IMR-90 (cell line): ENCODE data around the gene HEPHL1. TPM values are rescaled to one million over a fixed set of nuclear protein-coding genes. Genes with fewer than 3 reads are reported as not detected.

ENCODE experiments used
- ATAC-seq: fragments of 200-7000 bp; cut with Tn5 transposase; 2 replicates; pipeline ENCODE4 v1.9.1; 2020; ENCODE audit warnings: low read depth, mild to moderate bottlenecking, moderate library complexity
- BruUV-seq: library from RNA; stranded (reverse); fragments of 400-500 nt; replicated peaks from 2 replicates; lab custom pipeline; 2021; lab: Mats Ljungman, UMichigan
- CTCF ChIA-PET: fragments of 300-600 bp; formaldehyde crosslinking; extraction: SDS; loops from one replicate; lab custom pipeline; 2021; ENCODE audit warnings: antibody characterized with exemption; lab: Yijun Ruan, JAX
- POLR2A ChIA-PET: fragments of 300-600 bp; sonication (Branson Sonifier 250); formaldehyde crosslinking; loops from one replicate; lab custom pipeline; 2022; ENCODE audit warnings: antibody characterized with exemption; ENCODE audit not compliant: unreplicated experiment; lab: Charles Lee
- DNase-seq: peaks from one replicate; pipeline ENCODE4 v3.0.0; 2013
- H2AFZ ChIP-seq: replicated peaks from 2 replicates; pipeline ENCODE3; 2013; ENCODE audit warnings: low read length, mild to moderate bottlenecking; ENCODE audit not compliant: poor library complexity
- H2AK5ac ChIP-seq: 2 replicates; pipeline ENCODE4 v1.6.1; 2013; ENCODE audit warnings: low read depth, low read length, inconsistent platforms
- H2AK9ac ChIP-seq: replicated peaks from 2 replicates; pipeline ENCODE3; 2013; ENCODE audit warnings: mild to moderate bottlenecking, low read depth, low read length, moderate library complexity; ENCODE audit not compliant: poor library complexity
- H2BK120ac ChIP-seq: 2 replicates; pipeline ENCODE4 v1.6.1; 2013; ENCODE audit warnings: low read depth, low read length, inconsistent platforms
- H2BK15ac ChIP-seq: 3 replicates; pipeline ENCODE4 v1.6.1; 2013; ENCODE audit warnings: low read depth, low read length, inconsistent platforms
- H2BK20ac ChIP-seq: 2 replicates; pipeline ENCODE4 v1.6.1; 2013; ENCODE audit warnings: low read depth, mild to moderate bottlenecking, inconsistent platforms, low read length, moderate library complexity
- H2BK5ac ChIP-seq: 2 replicates; pipeline ENCODE4 v1.6.1; 2013; ENCODE audit warnings: mild to moderate bottlenecking, low read depth, low read length, inconsistent platforms; ENCODE audit not compliant: poor library complexity, severe bottlenecking
- H3K14ac ChIP-seq: replicated peaks from 2 replicates; pipeline ENCODE4 v1.6.1; 2013; ENCODE audit warnings: low read depth, low read length, inconsistent platforms
- H3K18ac ChIP-seq: 2 replicates; pipeline ENCODE4 v1.6.1; 2013; ENCODE audit warnings: low read depth, low read length, control low read depth
- H3K23ac ChIP-seq: 2 replicates; pipeline ENCODE4 v1.6.1; 2013; ENCODE audit warnings: low read depth, low read length, inconsistent platforms
- H3K27ac ChIP-seq: 2 replicates; pipeline ENCODE4 v1.5.1; 2013; ENCODE audit warnings: mild to moderate bottlenecking, control low read depth, low read length; ENCODE audit not compliant: insufficient read depth
- H3K27me3 ChIP-seq: 2 replicates; pipeline ENCODE4 v1.6.1; 2013; ENCODE audit warnings: low read length; ENCODE audit not compliant: control insufficient read depth, insufficient read depth
- H3K36me3 ChIP-seq: 2 replicates; pipeline ENCODE4 v1.6.1; 2013; ENCODE audit warnings: low read length, mixed read lengths; ENCODE audit not compliant: control insufficient read depth, insufficient read depth
- H3K4ac ChIP-seq: 2 replicates; pipeline ENCODE4 v1.6.1; 2013; ENCODE audit warnings: low read depth, low read length, inconsistent platforms
- H3K4me1 ChIP-seq: 2 replicates; pipeline ENCODE4 v1.6.1; 2013; ENCODE audit warnings: low read length, mixed read lengths; ENCODE audit not compliant: control insufficient read depth, insufficient read depth
- H3K4me2 ChIP-seq: 2 replicates; pipeline ENCODE4 v1.6.1; 2013; ENCODE audit warnings: low read depth, mild to moderate bottlenecking, control low read depth, low read length, moderate library complexity
- H3K4me3 ChIP-seq: 2 replicates; pipeline ENCODE4 v1.5.1; 2013; ENCODE audit warnings: low read depth, mild to moderate bottlenecking, control low read depth, low read length, moderate library complexity; ENCODE audit not compliant: insufficient read depth
- H3K56ac ChIP-seq: 2 replicates; pipeline ENCODE4 v1.6.1; 2013; ENCODE audit warnings: low read length, inconsistent platforms; ENCODE audit not compliant: insufficient read depth; ENCODE audit errors: extremely low read depth
- H3K79me1 ChIP-seq, 2 experiments: 2 replicates each; pipeline ENCODE4 v1.6.1; 2013; ENCODE audit warnings: low read length in 2 of 2, inconsistent platforms in 1 of 2, low read depth in 1 of 2
- H3K9ac ChIP-seq: 2 replicates; pipeline ENCODE4 v1.6.1; 2013; ENCODE audit warnings: low read depth, low read length, control low read depth
- H3K9me1 ChIP-seq: 2 replicates; pipeline ENCODE4 v1.6.1; 2013; ENCODE audit warnings: low read length, inconsistent platforms; ENCODE audit not compliant: insufficient read depth
- H3K9me3 ChIP-seq: 2 replicates; pipeline ENCODE4 v1.6.1; 2013; ENCODE audit warnings: low read length; ENCODE audit not compliant: control insufficient read depth, insufficient read depth
- H4K20me1 ChIP-seq: 2 replicates; pipeline ENCODE4 v1.6.1; 2013; ENCODE audit warnings: low read length, inconsistent platforms; ENCODE audit not compliant: insufficient read depth
- H4K5ac ChIP-seq: 2 replicates; pipeline ENCODE4 v1.6.1; 2013; ENCODE audit warnings: mild to moderate bottlenecking, low read depth, low read length, control low read depth
- H4K8ac ChIP-seq, 2 experiments: 2 replicates each; pipeline ENCODE4 v1.6.1; 2013; ENCODE audit warnings: low read depth in 2 of 2, low read length in 2 of 2, control low read depth in 1 of 2, inconsistent platforms in 1 of 2
- H4K91ac ChIP-seq: 2 replicates; pipeline ENCODE4 v1.6.1; 2013; ENCODE audit warnings: low read depth, low read length, inconsistent platforms; ENCODE audit not compliant: insufficient read depth
- BHLHE40 ChIP-seq: fragments of 150-350 bp; IDR thresholded peaks from 2 replicates; pipeline ENCODE4 v1.6.1; 2016; ENCODE audit warnings: mild to moderate bottlenecking, low read depth, low read length
- CEBPB ChIP-seq: IDR thresholded peaks from 2 replicates; pipeline ENCODE4 v1.6.1; 2012; ENCODE audit warnings: low read depth, low read length, improper control_type of control experiment
- CHD1 ChIP-seq: IDR thresholded peaks from 2 replicates; pipeline ENCODE4 v1.6.1; 2012; ENCODE audit warnings: low read depth, low read length, improper control_type of control experiment
- CTCF ChIP-seq: conservative IDR thresholded peaks from 2 replicates; pipeline ENCODE4 v1.5.1; 2012; ENCODE audit warnings: mild to moderate bottlenecking, low read depth, low read length, improper control_type of control experiment
- NFE2L2 ChIP-seq: fragments of 150-350 bp; IDR thresholded peaks from 2 replicates; pipeline ENCODE4 v1.6.1; 2016; ENCODE audit warnings: low read depth, mild to moderate bottlenecking, low read length
- POLR2A ChIP-seq: IDR thresholded peaks from 2 replicates; pipeline ENCODE4 v1.6.1; 2012; ENCODE audit warnings: mild to moderate bottlenecking, low read depth, low read length
- SMC3 ChIP-seq: fragments of 150-350 bp; IDR thresholded peaks from 2 replicates; pipeline ENCODE4 v1.6.1; 2016; ENCODE audit warnings: low read depth, mild to moderate bottlenecking, antibody characterized with exemption, low read length, moderate library complexity
- USF2 ChIP-seq: fragments of 150-350 bp; IDR thresholded peaks from 2 replicates; pipeline ENCODE4 v1.6.1; 2017; ENCODE audit warnings: mild to moderate bottlenecking, antibody characterized with exemption, low read length, low read depth
- WGBS, 2 experiments: methylation state at CpG; one replicate each; pipeline versions ENCODE4 v1.1.5 to v1.1.7; 2013; ENCODE audit warnings: missing lambda C conversion rate in 2 of 2; ENCODE audit not compliant: insufficient read length in 1 of 2; ENCODE audit errors: extremely low coverage in 2 of 2; 5-methylcytosine and 5-hydroxymethylcytosine counted together
- dilution Hi-C: fragments of 300-500 bp; cut with HindIII; formaldehyde crosslinking; loops from one replicate; pipeline ENCODE4 v1.14.3; 2018; ENCODE audit warnings: low sequenced_read_pairs; ENCODE audit not compliant: unreplicated experiment
- in situ Hi-C: fragments of 300-500 bp; cut with MboI; formaldehyde crosslinking; loops from 3 replicates; pipeline ENCODE4 v1.14.3; 2019; ENCODE audit warnings: low sequenced_read_pairs, inconsistent platforms, mixed read lengths
- intact Hi-C: fragments of 100-400 bp; cut with micrococcal nuclease; formaldehyde crosslinking; loops from 2 replicates; pipeline ENCODE4 v1.10.0; 2022
- polyA plus RNA-seq, 3 experiments: library from polyadenylated mRNA; depleted of rRNA; stranded (reverse); fragments of >200 nt; gene quantifications; 2 replicates each; pipeline ENCODE4 v1.2.3, GENCODE V29; 2012; ENCODE audit warnings: low replicate concordance in 1 of 3
- total RNA-seq: library from RNA; depleted of rRNA; stranded (reverse); fragments of >200 nt; gene quantifications from 2 replicates; pipeline ENCODE4 v1.2.3, GENCODE V29; 2012

HEPHL1 gene
- total and polyA plus RNA-seq, 2 of the 4 experiments (the other 2 are of a cell fraction): under 0.01 to 0.02 TPM

GRCh38 chr11:94000659-94001058 lies 20.5 kb upstream of the HEPHL1 start:
- no peaks in the 10 kb centered on the region for H3K27me3 ChIP-seq
- no peak overlapping the region for H3K4ac ChIP-seq
- H3K36me3 ChIP-seq: no peaks in the 10 kb centered on the region
- no peak overlapping the region for H3K4me2 ChIP-seq
- no peak overlapping the region for H2BK5ac ChIP-seq
- no peak overlapping the region for H4K91ac ChIP-seq
- intact Hi-C loops: no loop called here
- H2AFZ ChIP-seq: no peak overlapping the region
- no peak overlapping the region for H4K5ac ChIP-seq
- ATAC-seq: no peak
- H3K23ac ChIP-seq: no peak overlapping the region
- no peaks in the 10 kb centered on the region for H3K9me1 ChIP-seq
- no CpG with 5 or more reads among the region's 2 CpGs for WGBS, 2 experiments
- no peak overlapping the region for H3K9ac ChIP-seq
- H3K9me3 ChIP-seq: no peaks in the 10 kb centered on the region
- H2AK5ac ChIP-seq: no peak overlapping the region
- in situ Hi-C loops: no loop called here
- H2BK120ac ChIP-seq: no peak overlapping the region
- peak; percentile 12 for DNase-seq
- no peak overlapping the region for H3K14ac ChIP-seq
- POLR2A ChIA-PET: no interaction called here
- no peaks in the 10 kb centered on the region for H3K79me1 ChIP-seq
- H2AK9ac ChIP-seq: no peak overlapping the region
- no TSS peak for BruUV-seq
- H3K56ac ChIP-seq: no peak overlapping the region
- dilution Hi-C loops: no loop called here
- H3K18ac ChIP-seq: no peak overlapping the region
- H3K4me3 ChIP-seq: no peak overlapping the region
- H2BK20ac ChIP-seq: no peak overlapping the region
- CTCF ChIA-PET: no interaction called here
- no peaks in the 10 kb centered on the region for H4K20me1 ChIP-seq
- H2BK15ac ChIP-seq: no peak overlapping the region
- TF ChIP-seq USF2: no peak
- TF ChIP-seq POLR2A: no peak
- no peak for TF ChIP-seq NFE2L2
- TF ChIP-seq BHLHE40: no peak
- TF ChIP-seq CHD1: no peak
- no peak for TF ChIP-seq SMC3
- no peak for TF ChIP-seq CEBPB
- no peak for TF ChIP-seq CTCF
- no peak overlapping the region for H3K27ac ChIP-seq
- H3K4me1 ChIP-seq: no peaks in the 10 kb centered on the region
- H4K8ac ChIP-seq: no peak overlapping the region
